HEK293 (cell line): ENCODE measurements around the gene B4GALT2.
A peak's percentile ranks its signal among the peaks of the same experiment; 100 is the strongest.

Experiments
- CTCF ChIA-PET: fragments of 350-600 bp; formaldehyde crosslinking; extraction: SDS; loops from one replicate; lab custom pipeline; 2021; ENCODE audit warnings: antibody characterized with exemption; lab: Yijun Ruan, JAX
- POLR2A ChIA-PET: fragments of 300-600 bp; formaldehyde crosslinking; extraction: SDS; loops from one replicate; lab custom pipeline; 2020; ENCODE audit warnings: antibody characterized with exemption, inconsistent platforms; lab: Yijun Ruan, JAX
- H3K27ac ChIP-seq: fragments of 200-500 bp; sonication (Bioruptor generic); 2 replicates; pipeline ENCODE4 v1.5.1; 2014; ENCODE audit warnings: low read depth, low read length, control low read depth, inconsistent platforms; ENCODE audit errors: extremely low read depth
- H3K36me3 ChIP-seq, 2 experiments: fragments of 200-500 bp in 1 of 2; sonication (Bioruptor generic) in 1 of 2; 1 replicate in 1 of 2; 2 replicates in 1 of 2; pipeline ENCODE4 v1.5.1; 2014 to 2017; ENCODE audit warnings: inconsistent platforms in 2 of 2, low read length in 2 of 2; ENCODE audit not compliant: control insufficient read depth in 2 of 2, insufficient read depth in 1 of 2
- H3K4me1 ChIP-seq: fragments of 200-500 bp; sonication (Bioruptor generic); 2 replicates; pipeline ENCODE4 v1.5.1; 2014; ENCODE audit warnings: mild to moderate bottlenecking, low read length, inconsistent platforms; ENCODE audit not compliant: control insufficient read depth, insufficient read depth
- H3K4me3 ChIP-seq: 2 replicates; pipeline ENCODE4 v1.5.1; 2011; ENCODE audit warnings: low read depth, mild to moderate bottlenecking, control low read depth, low read length, moderate library complexity
- H3K9me3 ChIP-seq: fragments of 200-500 bp; sonication (Bioruptor generic); 2 replicates; pipeline ENCODE4 v1.5.1; 2014; ENCODE audit warnings: low read depth, low read length, inconsistent platforms; ENCODE audit not compliant: control insufficient read depth, insufficient read depth
- EGR2 ChIP-seq: fragments of 450-650 bp; formaldehyde crosslinking; IDR thresholded peaks from 2 replicates; pipeline ENCODE4 v1.5.1; 2016; ENCODE audit warnings: low read depth, missing biosample characterization, missing genetic modification characterization
- GFI1B ChIP-seq: fragments of 450-650 bp; formaldehyde crosslinking; IDR thresholded peaks from 2 replicates; pipeline ENCODE4 v1.5.1; 2016; ENCODE audit warnings: missing biosample characterization, missing genetic modification characterization
- KLF7 ChIP-seq: fragments of 450-650 bp; formaldehyde crosslinking; IDR thresholded peaks from 2 replicates; pipeline ENCODE4 v1.5.1; 2016; ENCODE audit warnings: missing biosample characterization, missing genetic modification characterization, borderline replicate concordance
- TRIM28 ChIP-seq: IDR thresholded peaks from 2 replicates; pipeline ENCODE4 v1.6.1; 2011; ENCODE audit warnings: low read length, control low read depth, borderline replicate concordance
- ZNF248 ChIP-seq: fragments of 450-650 bp; formaldehyde crosslinking; IDR thresholded peaks from 2 replicates; pipeline ENCODE4 v1.5.1; 2017; ENCODE audit warnings: missing biosample characterization, missing genetic modification characterization
- ZNF558 ChIP-seq: fragments of 450-650 bp; formaldehyde crosslinking; IDR thresholded peaks from 2 replicates; pipeline ENCODE4 v1.5.1; 2016; ENCODE audit warnings: missing biosample characterization, missing genetic modification characterization
- ZNF560 ChIP-seq: fragments of 450-650 bp; formaldehyde crosslinking; IDR thresholded peaks from 2 replicates; pipeline ENCODE4 v1.5.1; 2017; ENCODE audit warnings: missing biosample characterization, missing genetic modification characterization, borderline replicate concordance
- ZNF610 ChIP-seq: fragments of 450-650 bp; formaldehyde crosslinking; IDR thresholded peaks from 2 replicates; pipeline ENCODE4 v1.5.1; 2016; ENCODE audit warnings: missing biosample characterization, missing genetic modification characterization, borderline replicate concordance
- ZNF623 ChIP-seq: fragments of 450-650 bp; formaldehyde crosslinking; IDR thresholded peaks from 2 replicates; pipeline ENCODE4 v1.5.1; 2016; ENCODE audit warnings: missing biosample characterization, missing genetic modification characterization
- TF ChIP-seq, protein P1 (sequence below): sonication (generic); formaldehyde crosslinking; IDR thresholded peaks from 2 replicates; pipeline ENCODE4 v1.8.1; 2022; ENCODE audit warnings: mild to moderate bottlenecking, moderate library complexity, missing genetic modification reagents
- TF ChIP-seq, protein P2 (sequence below): fragments of 450-650 bp; formaldehyde crosslinking; IDR thresholded peaks from 2 replicates; pipeline ENCODE4 v1.5.1; 2016; ENCODE audit warnings: missing biosample characterization, missing genetic modification characterization
- TF ChIP-seq, protein P3 (sequence below): fragments of 450-650 bp; formaldehyde crosslinking; IDR thresholded peaks from 2 replicates; pipeline ENCODE4 v1.5.1; 2017; ENCODE audit warnings: missing biosample characterization, missing genetic modification characterization
- TF ChIP-seq, protein P4 (sequence below): fragments of 450-650 bp; formaldehyde crosslinking; IDR thresholded peaks from 2 replicates; pipeline ENCODE4 v1.5.0; 2017; ENCODE audit warnings: missing biosample characterization, missing genetic modification characterization, borderline replicate concordance
- TF ChIP-seq, protein P5 (sequence below): fragments of 450-650 bp; formaldehyde crosslinking; IDR thresholded peaks from 2 replicates; pipeline ENCODE4 v1.5.1; 2016; ENCODE audit warnings: missing biosample characterization, missing genetic modification characterization
- TF ChIP-seq, protein P6 (sequence below): fragments of 450-650 bp; formaldehyde crosslinking; IDR thresholded peaks from 2 replicates; pipeline ENCODE4 v1.5.1; 2017; ENCODE audit warnings: missing biosample characterization, mild to moderate bottlenecking, missing genetic modification characterization, moderate library complexity

B4GALT2 gene

DNA sequence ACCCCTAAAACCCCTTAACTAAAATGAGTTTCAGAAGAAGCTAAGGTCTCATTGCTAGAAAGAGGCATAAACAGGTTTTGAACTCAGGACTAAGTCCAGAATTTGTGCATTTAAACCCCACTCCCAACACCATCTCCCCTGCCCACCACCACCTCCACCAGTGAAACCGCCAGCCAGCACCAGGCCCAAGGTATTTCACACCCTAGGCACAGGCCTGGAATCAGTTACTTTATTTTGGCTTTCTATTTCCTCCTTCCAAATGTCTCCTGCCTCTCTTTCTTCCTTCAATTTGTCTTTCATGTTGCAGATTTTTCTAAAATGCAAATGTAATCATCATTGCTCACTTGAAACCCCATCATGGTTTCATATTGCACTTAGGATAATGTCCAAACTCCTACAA is 34.1 kb upstream of the B4GALT2 start:
- TF ChIP-seq, protein P1, sequence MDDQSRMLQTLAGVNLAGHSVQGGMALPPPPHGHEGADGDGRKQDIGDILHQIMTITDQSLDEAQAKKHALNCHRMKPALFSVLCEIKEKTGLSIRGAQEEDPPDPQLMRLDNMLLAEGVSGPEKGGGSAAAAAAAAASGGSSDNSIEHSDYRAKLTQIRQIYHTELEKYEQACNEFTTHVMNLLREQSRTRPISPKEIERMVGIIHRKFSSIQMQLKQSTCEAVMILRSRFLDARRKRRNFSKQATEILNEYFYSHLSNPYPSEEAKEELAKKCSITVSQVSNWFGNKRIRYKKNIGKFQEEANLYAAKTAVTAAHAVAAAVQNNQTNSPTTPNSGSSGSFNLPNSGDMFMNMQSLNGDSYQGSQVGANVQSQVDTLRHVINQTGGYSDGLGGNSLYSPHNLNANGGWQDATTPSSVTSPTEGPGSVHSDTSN: no peak
- TF ChIP-seq KLF7 (tag by site-specific recombination) (no peak), ZNF623 (tag by site-specific recombination) (no peak), TRIM28 (no peak)
- TF ChIP-seq, protein P2, sequence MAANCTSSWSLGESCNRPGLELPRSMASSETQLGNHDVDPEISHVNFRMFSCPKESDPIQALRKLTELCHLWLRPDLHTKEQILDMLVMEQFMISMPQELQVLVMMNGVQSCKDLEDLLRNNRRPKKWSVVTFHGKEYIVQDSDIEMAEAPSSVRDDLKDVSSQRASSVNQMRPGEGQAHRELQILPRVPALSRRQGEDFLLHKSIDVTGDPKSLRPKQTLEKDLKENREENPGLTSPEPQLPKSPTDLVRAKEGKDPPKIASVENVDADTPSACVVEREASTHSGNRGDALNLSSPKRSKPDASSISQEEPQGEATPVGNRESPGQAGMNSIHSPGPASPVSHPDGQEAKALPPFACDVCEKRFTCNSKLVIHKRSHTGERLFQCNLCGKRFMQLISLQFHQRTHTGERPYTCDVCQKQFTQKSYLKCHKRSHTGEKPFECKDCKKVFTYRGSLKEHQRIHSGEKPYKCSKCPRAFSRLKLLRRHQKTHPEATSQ (tag by site-specific recombination): no peak
- TF ChIP-seq, protein P3, sequence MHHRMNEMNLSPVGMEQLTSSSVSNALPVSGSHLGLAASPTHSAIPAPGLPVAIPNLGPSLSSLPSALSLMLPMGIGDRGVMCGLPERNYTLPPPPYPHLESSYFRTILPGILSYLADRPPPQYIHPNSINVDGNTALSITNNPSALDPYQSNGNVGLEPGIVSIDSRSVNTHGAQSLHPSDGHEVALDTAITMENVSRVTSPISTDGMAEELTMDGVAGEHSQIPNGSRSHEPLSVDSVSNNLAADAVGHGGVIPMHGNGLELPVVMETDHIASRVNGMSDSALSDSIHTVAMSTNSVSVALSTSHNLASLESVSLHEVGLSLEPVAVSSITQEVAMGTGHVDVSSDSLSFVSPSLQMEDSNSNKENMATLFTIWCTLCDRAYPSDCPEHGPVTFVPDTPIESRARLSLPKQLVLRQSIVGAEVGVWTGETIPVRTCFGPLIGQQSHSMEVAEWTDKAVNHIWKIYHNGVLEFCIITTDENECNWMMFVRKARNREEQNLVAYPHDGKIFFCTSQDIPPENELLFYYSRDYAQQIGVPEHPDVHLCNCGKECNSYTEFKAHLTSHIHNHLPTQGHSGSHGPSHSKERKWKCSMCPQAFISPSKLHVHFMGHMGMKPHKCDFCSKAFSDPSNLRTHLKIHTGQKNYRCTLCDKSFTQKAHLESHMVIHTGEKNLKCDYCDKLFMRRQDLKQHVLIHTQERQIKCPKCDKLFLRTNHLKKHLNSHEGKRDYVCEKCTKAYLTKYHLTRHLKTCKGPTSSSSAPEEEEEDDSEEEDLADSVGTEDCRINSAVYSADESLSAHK (tag by site-specific recombination): peak; percentile 58; the same call in 1 of the 2 replicates
- Histone ChIP-seq H3K27ac (no peak overlapping the region), H3K4me1 (0 out of 2 replicates have a peak, but pooled peaks cover 4% of the 10 kb centered on the region), H3K4me3 (no peak overlapping the region), H3K9me3 (no peaks in the 10 kb centered on the region), H3K36me3 (peaks cover 0 to 17% of the 10 kb centered on the region in 2 experiments; a peak in 1 of 3 replicates)
- ChIA-PET POLR2A (no interaction called here), CTCF (interaction anchor here (1.2 to 6.4 kb wide), 4 partner anchors 11 to 180 kb away, joined by 3 to 79 read pairs (median 28); partner anchors contain the start of gene ARTN)

DNA sequence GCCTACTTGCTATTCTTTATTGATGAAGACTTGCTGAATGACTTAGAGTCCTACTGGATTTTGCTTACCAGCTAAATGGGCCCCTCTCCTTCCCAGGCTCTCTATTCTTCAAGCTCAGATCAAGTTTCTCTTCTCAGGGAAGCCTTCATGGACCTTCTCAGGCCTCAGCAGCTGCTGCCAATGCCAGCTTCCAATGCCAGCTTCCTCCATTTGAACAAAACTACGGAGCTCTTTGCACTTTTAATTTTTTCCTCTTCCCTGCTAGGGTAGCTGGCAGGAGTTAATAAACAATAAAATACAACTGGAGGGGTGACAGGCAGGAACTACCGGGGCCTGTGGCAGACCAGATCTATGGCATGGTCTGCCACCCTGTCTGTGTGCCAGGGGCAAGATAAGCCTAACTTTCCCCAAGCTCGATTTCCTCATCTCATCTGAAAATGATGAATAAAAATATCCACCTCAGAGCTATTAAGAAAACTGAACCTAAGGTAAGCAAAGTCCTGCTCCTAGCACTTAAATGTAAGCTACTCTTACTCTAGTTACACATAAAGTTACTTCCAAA is 33.3 kb upstream of the B4GALT2 start:
- ChIA-PET CTCF (interaction anchor here (0.6 to 6.4 kb wide), 12 partner anchors 12 to 514 kb away, joined by 3 to 79 read pairs (median 4); partner anchors contain the start of gene ARTN), POLR2A (interaction anchor here (0.7 to 2.7 kb wide), 6 partner anchors 11 to 296 kb away, joined by 3 to 11 read pairs (median 5); partner anchors contain the start of genes ATP6V0B and KDM4A)

DNA sequence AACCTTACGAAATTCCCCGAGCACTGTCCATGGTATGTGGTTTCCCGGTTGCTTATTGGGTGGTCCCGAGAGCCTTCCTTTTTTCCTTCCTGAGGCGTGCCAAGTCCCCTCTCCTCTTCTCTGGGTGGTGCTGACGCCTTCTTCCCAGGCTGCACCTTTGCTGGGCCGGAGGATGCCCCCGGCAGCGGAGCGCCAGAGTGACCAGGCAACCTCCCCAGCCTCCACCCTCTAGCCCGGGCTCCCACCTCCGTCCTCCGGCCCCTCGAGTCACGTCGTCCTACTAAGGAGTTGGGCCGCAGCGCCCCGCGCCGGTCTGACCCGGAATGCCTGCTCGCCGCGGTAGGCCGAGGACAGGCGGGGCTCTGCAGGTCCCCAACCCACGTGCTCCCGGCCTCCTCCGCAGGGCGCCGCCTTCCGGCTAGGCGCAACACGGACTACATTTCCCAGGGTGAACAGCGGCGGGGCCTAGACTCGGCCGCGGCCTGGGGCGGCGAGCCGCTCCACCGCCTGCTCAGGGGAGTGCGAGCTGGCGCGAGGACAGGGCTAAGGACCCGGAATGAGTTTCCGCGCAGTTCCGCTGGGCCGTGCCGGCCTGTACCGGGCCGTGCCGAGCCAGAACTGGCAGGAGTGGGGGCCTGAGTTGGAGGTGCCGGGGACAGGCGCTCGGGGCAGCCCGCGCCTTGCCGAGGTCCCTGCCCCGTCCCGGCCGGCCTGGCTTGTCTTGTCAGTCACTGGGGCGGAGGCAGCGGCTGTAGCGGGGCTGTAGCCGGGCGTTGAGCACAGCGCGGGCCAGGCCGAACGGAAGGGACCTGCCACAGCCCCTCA is 32.6 kb upstream of the B4GALT2 start, which contains the start of gene IPO13:
IPO13 (plus strand) TSS at position 715 of the 825 bp plus-strand sequence. CDS start 651 bp downstream, outside the sequence.
- Histone ChIP-seq H3K9me3 (no peaks in the 10 kb centered on the region), H3K36me3 (peaks cover 0 to 33% of the 10 kb centered on the region in 2 experiments; a peak in 1 of 3 replicates), H3K4me1 (0 out of 2 replicates have a peak, but pooled peaks cover 4% of the 10 kb centered on the region), H3K27ac (peak within 1 kb of the TSS; percentile 89), H3K4me3 (peak within 1 kb of the TSS; percentile 85)
- POLR2A ChIA-PET: interaction anchor here (0.7 to 2.7 kb wide), 14 partner anchors 10 to 588 kb away, joined by 3 to 15 read pairs (median 4); partner anchors contain the start of genes ARTN, ATP6V0B, CDC20 and DPH2
- CTCF ChIA-PET: interaction anchor here (0.6 to 6.4 kb wide), 12 partner anchors 13 to 513 kb away, joined by 3 to 79 read pairs (median 4); partner anchors contain the start of gene ARTN
- TF ChIP-seq ZNF560 (tag by site-specific recombination): no peak
- peak; percentile 72; the same call in 1 of the 2 replicates for TF ChIP-seq ZNF610
- TF ChIP-seq ZNF248 (tag by site-specific recombination): no peak
- TF ChIP-seq, protein P4, sequence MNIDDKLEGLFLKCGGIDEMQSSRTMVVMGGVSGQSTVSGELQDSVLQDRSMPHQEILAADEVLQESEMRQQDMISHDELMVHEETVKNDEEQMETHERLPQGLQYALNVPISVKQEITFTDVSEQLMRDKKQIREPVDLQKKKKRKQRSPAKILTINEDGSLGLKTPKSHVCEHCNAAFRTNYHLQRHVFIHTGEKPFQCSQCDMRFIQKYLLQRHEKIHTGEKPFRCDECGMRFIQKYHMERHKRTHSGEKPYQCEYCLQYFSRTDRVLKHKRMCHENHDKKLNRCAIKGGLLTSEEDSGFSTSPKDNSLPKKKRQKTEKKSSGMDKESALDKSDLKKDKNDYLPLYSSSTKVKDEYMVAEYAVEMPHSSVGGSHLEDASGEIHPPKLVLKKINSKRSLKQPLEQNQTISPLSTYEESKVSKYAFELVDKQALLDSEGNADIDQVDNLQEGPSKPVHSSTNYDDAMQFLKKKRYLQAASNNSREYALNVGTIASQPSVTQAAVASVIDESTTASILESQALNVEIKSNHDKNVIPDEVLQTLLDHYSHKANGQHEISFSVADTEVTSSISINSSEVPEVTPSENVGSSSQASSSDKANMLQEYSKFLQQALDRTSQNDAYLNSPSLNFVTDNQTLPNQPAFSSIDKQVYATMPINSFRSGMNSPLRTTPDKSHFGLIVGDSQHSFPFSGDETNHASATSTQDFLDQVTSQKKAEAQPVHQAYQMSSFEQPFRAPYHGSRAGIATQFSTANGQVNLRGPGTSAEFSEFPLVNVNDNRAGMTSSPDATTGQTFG (tag by site-specific recombination): peak; percentile 81; the same call in 1 of the 2 replicates
- TF ChIP-seq EGR2 (tag by site-specific recombination): peak; percentile 92
- TF ChIP-seq, protein P5, sequence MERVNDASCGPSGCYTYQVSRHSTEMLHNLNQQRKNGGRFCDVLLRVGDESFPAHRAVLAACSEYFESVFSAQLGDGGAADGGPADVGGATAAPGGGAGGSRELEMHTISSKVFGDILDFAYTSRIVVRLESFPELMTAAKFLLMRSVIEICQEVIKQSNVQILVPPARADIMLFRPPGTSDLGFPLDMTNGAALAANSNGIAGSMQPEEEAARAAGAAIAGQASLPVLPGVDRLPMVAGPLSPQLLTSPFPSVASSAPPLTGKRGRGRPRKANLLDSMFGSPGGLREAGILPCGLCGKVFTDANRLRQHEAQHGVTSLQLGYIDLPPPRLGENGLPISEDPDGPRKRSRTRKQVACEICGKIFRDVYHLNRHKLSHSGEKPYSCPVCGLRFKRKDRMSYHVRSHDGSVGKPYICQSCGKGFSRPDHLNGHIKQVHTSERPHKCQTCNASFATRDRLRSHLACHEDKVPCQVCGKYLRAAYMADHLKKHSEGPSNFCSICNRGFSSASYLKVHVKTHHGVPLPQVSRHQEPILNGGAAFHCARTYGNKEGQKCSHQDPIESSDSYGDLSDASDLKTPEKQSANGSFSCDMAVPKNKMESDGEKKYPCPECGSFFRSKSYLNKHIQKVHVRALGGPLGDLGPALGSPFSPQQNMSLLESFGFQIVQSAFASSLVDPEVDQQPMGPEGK (tag by site-specific recombination): peak; percentile 90
- TF ChIP-seq GFI1B: no peak

More for the DNA sequence above, 33.3 kb upstream of the B4GALT2 start:
- Histone ChIP-seq H3K9me3 (no peaks in the 10 kb centered on the region), H3K4me1 (0 out of 2 replicates have a peak, but pooled peaks cover 4% of the 10 kb centered on the region), H3K4me3 (peak overlapping the region; percentile 85), H3K36me3 (peaks cover 0 to 26% of the 10 kb centered on the region in 2 experiments; a peak in 1 of 3 replicates), H3K27ac (peak overlapping the region; percentile 89; the same call in 1 of the 2 replicates)
- TF ChIP-seq, protein P6, sequence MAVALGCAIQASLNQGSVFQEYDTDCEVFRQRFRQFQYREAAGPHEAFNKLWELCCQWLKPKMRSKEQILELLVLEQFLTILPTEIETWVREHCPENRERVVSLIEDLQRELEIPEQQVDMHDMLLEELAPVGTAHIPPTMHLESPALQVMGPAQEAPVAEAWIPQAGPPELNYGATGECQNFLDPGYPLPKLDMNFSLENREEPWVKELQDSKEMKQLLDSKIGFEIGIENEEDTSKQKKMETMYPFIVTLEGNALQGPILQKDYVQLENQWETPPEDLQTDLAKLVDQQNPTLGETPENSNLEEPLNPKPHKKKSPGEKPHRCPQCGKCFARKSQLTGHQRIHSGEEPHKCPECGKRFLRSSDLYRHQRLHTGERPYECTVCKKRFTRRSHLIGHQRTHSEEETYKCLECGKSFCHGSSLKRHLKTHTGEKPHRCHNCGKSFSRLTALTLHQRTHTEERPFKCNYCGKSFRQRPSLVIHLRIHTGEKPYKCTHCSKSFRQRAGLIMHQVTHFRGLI (tag by site-specific recombination): peak; percentile 93
- no peak for TF ChIP-seq ZNF558
